Glutamatergic neuron (in vitro differentiated cells): Measurements from ENCODE around the gene ENOPH1. TPM values are rescaled to one million over a fixed set of nuclear protein-coding genes. Genes with fewer than 3 reads are reported as not detected.

Experiments used
- DNase-seq: peaks from one replicate; pipeline ENCODE4 v3.0.0; 2022
- H3K27ac Mint-ChIP-seq: one replicate; pipeline ENCODE4 v1.8.0; 2020; ENCODE audit warnings: mild to moderate bottlenecking, mixed read lengths, inconsistent platforms; ENCODE audit not compliant: unreplicated experiment
- H3K27me3 Mint-ChIP-seq: one replicate; pipeline ENCODE4 v1.8.0; 2020; ENCODE audit warnings: mild to moderate bottlenecking, moderate library complexity, mixed read lengths, inconsistent platforms; ENCODE audit not compliant: unreplicated experiment
- H3K36me3 Mint-ChIP-seq: one replicate; pipeline ENCODE4 v1.8.0; 2020; ENCODE audit warnings: mild to moderate bottlenecking, mixed read lengths, inconsistent platforms; ENCODE audit not compliant: unreplicated experiment
- H3K4me1 Mint-ChIP-seq: one replicate; pipeline ENCODE4 v1.8.0; 2020; ENCODE audit warnings: mild to moderate bottlenecking, low read depth, mixed read lengths, inconsistent platforms; ENCODE audit not compliant: unreplicated experiment
- H3K4me3 Mint-ChIP-seq: one replicate; pipeline ENCODE4 v1.8.0; 2020; ENCODE audit warnings: mild to moderate bottlenecking, mixed read lengths, inconsistent platforms; ENCODE audit not compliant: unreplicated experiment
- H3K9me3 Mint-ChIP-seq: one replicate; pipeline ENCODE4 v1.8.0; 2020; ENCODE audit warnings: mild to moderate bottlenecking, moderate library complexity, mixed read lengths, inconsistent platforms; ENCODE audit not compliant: unreplicated experiment
- total RNA-seq: library from RNA; stranded (reverse); fragmentation: NEBNext Ultra II Directional; extraction: Animal tissue kit (Norgen Biotek cat#: 25700); gene quantifications from one replicate; pipeline ENCODE4 v1.2.1, GENCODE V29; 2021; ENCODE audit not compliant: unreplicated experiment
- TF ChIP-seq, protein P1 (sequence below): fragments of 200-600 bp; sonication (generic); IDR thresholded peaks from one replicate; pipeline ENCODE4 v1.5.0; 2021; ENCODE audit not compliant: partially characterized antibody, unreplicated experiment

Gene ENOPH1
- total RNA-seq, 1 donor from 2014 or later: 26.9 TPM

- H3K36me3 Mint-ChIP-seq: no peaks in the 10 kb centered on the region
- H3K27me3 Mint-ChIP-seq: no peaks in the 10 kb centered on the region
- TF ChIP-seq, protein P1, sequence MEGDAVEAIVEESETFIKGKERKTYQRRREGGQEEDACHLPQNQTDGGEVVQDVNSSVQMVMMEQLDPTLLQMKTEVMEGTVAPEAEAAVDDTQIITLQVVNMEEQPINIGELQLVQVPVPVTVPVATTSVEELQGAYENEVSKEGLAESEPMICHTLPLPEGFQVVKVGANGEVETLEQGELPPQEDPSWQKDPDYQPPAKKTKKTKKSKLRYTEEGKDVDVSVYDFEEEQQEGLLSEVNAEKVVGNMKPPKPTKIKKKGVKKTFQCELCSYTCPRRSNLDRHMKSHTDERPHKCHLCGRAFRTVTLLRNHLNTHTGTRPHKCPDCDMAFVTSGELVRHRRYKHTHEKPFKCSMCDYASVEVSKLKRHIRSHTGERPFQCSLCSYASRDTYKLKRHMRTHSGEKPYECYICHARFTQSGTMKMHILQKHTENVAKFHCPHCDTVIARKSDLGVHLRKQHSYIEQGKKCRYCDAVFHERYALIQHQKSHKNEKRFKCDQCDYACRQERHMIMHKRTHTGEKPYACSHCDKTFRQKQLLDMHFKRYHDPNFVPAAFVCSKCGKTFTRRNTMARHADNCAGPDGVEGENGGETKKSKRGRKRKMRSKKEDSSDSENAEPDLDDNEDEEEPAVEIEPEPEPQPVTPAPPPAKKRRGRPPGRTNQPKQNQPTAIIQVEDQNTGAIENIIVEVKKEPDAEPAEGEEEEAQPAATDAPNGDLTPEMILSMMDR: no peak
- no peak overlapping the region for H3K4me3 Mint-ChIP-seq
- DNase-seq: no peak
- H3K4me1 Mint-ChIP-seq: no peaks in the 10 kb centered on the region
- no peaks in the 10 kb centered on the region for H3K9me3 Mint-ChIP-seq
- H3K27ac Mint-ChIP-seq: no peak overlapping the region
Observed at GRCh38 chr4:82479562-82479961, 49.2 kb downstream of the ENOPH1 start.

GRCh38 chr4:82480771-82481505 lies 50.5 kb downstream of the ENOPH1 start:
- Mint-ChIP-seq H3K4me3 (no peak overlapping the region), H3K27me3 (no peaks in the 10 kb centered on the region), H3K27ac (no peak overlapping the region), H3K4me1 (no peaks in the 10 kb centered on the region), H3K36me3 (no peaks in the 10 kb centered on the region), H3K9me3 (peaks cover 1% of the 10 kb centered on the region)
- no peak for DNase-seq
- TF ChIP-seq, protein P1: no peak

DNA sequence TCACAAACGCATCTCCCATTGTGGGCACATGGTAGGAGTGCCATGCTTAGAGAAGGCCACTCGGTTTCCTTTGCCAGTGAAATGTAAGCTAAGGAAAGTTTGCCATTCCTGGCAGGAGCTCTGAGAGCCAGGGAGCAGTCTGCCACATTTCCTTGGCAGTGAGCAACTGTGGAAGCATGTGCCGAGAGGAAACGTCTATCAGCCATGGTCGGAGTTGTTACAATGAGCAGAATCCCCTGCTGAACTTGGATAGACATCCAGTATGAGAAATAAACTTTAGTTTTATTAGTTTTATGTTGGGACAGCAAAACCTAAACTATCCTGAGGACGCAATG lies 51.1 kb downstream of the ENOPH1 start:
- Mint-ChIP-seq H3K27ac (no peak overlapping the region), H3K4me3 (no peak overlapping the region), H3K27me3 (no peaks in the 10 kb centered on the region), H3K9me3 (peaks cover 1% of the 10 kb centered on the region), H3K36me3 (no peaks in the 10 kb centered on the region), H3K4me1 (no peaks in the 10 kb centered on the region)
- TF ChIP-seq, protein P1: no peak
- no peak for DNase-seq

- no peaks in the 10 kb centered on the region for H3K36me3 Mint-ChIP-seq
- no peak overlapping the region for H3K27ac Mint-ChIP-seq
- TF ChIP-seq, protein P1: no peak
- no peaks in the 10 kb centered on the region for H3K27me3 Mint-ChIP-seq
- H3K4me1 Mint-ChIP-seq: no peaks in the 10 kb centered on the region
- no peak overlapping the region for H3K4me3 Mint-ChIP-seq
- DNase-seq: no peak
- H3K9me3 Mint-ChIP-seq: peaks cover 1% of the 10 kb centered on the region
Observed at GRCh38 chr4:82482387-82482786, 52.0 kb downstream of the ENOPH1 start.

DNA sequence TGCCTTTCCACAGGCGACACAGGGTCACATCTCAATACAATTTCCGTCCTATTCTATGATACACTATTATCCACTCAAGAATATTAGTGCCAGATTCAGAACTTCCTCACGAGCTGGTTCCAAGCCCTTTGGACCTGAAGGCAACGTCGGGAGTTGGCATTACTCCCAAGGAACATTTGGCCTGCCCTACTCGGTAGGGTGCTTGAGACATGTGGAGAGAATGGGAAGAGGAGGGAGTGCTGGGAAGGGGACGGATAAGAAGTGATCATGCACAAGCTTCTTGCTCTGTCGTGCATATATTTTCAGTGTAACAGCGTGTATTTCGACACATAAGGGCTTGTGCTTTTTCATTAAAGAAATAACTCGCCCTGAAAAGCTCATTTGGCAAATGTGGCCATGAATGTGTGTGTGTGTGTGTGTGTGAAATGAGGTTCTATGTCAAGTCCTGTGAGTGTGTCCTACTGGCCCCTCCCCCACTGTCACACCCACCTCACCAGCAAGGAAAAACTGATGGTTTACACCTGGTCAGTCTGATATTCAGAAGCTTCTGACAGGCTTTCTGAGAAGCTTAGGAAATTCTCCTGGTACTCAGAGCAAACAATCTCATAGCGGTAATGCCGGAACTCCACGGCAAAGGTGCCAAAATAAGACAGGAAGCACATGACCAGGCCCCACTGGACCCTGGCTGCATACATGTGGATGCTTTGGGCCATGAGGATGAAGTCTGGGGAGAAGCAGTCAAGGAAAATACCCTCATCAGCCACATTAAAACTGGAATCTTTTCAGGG lies 54.8 kb downstream of the ENOPH1 start:
- no peak overlapping the region for H3K27ac Mint-ChIP-seq
- H3K36me3 Mint-ChIP-seq: no peaks in the 10 kb centered on the region
- TF ChIP-seq, protein P1: no peak
- no peaks in the 10 kb centered on the region for H3K4me1 Mint-ChIP-seq
- no peak overlapping the region for H3K4me3 Mint-ChIP-seq
- peaks cover 3% of the 10 kb centered on the region for H3K27me3 Mint-ChIP-seq
- no peak for DNase-seq
- peaks cover 1% of the 10 kb centered on the region for H3K9me3 Mint-ChIP-seq
